SK-N-SH (cell line): Measurements from ENCODE around the gene GNB5.

ENCODE experiments used
- CTCF ChIP-seq: fragments of 200-600 bp; sonication (generic); IDR thresholded peaks from 2 replicates; pipeline ENCODE4 v1.6.1; 2017; ENCODE audit warnings: antibody characterized with exemption, mild to moderate bottlenecking, moderate library complexity
- EP300 ChIP-seq, 2 experiments: IDR thresholded peaks; 2 replicates each; pipeline versions ENCODE4 v1.4.0 to v1.6.1; 2012; ENCODE audit warnings: borderline replicate concordance in 1 of 2, low read depth in 1 of 2, low read length in 1 of 2
- PBX3 ChIP-seq: IDR thresholded peaks from 2 replicates; pipeline ENCODE4; 2012
- RCOR1 ChIP-seq: fragments of 150-350 bp; IDR thresholded peaks from 2 replicates; pipeline ENCODE4 v1.6.1; 2017; ENCODE audit warnings: antibody characterized with exemption, low read length
- SIN3A ChIP-seq: IDR thresholded peaks from 2 replicates; pipeline ENCODE4 v1.6.1; 2012; ENCODE audit warnings: low read depth, mild to moderate bottlenecking, low read length, moderate library complexity, borderline replicate concordance
- TAF1 ChIP-seq: IDR thresholded peaks from 2 replicates; pipeline ENCODE4 v1.6.1; 2012; ENCODE audit warnings: low read depth, mild to moderate bottlenecking, low read length, moderate library complexity, borderline replicate concordance
- USF1 ChIP-seq: IDR thresholded peaks from 2 replicates; pipeline ENCODE4 v1.4.0; 2012; ENCODE audit warnings: low read depth, borderline replicate concordance
- USF2 ChIP-seq: fragments of 150-350 bp; IDR thresholded peaks from 2 replicates; pipeline ENCODE4 v1.6.1; 2017; ENCODE audit warnings: antibody characterized with exemption, low read length, low read depth, borderline replicate concordance

- TF ChIP-seq CTCF, result no peak
- no peak for TF ChIP-seq SIN3A
- TF ChIP-seq USF1, result no peak
- no peak for TF ChIP-seq RCOR1
- no peak for TF ChIP-seq USF2
- TF ChIP-seq PBX3, result no peak
- TF ChIP-seq TAF1, result no peak
- no peak for TF ChIP-seq EP300 (IDR thresholded peaks at IDR 0.05; ENCODE audit: borderline replicate concordance in 1 of 2, low read depth in 1 of 2, low read length in 1 of 2)
Observed at GRCh38 chr15:52118969-52119749, 72.0 kb downstream of the GNB5 start.
